ENCODE measurements around the gene NEURL1. TPM values are rescaled to one million over a fixed set of nuclear protein-coding genes. Genes with fewer than 3 reads are reported as not detected.

Gene NEURL1
- total RNA-seq, 4 donors from 2014 or later: 67.6 to 147 (median 110) TPM

- intact Hi-C loops (cut with DNase I; ENCODE audit: low total_unique reads): no loop called here
- Histone ChIP-seq H3K36me3 (no peaks in the 10 kb centered on the region), H3K27me3 (no peaks in the 10 kb centered on the region), H3K27ac (no peak overlapping the region), H3K9me3 (no peaks in the 10 kb centered on the region), H3K4me3 (no peak overlapping the region), H3K4me1 (peaks cover 0 to under 1% of the 10 kb centered on the region in 2 donors)
- TF ChIP-seq CTCF (IDR thresholded peaks at IDR 0.05 in 4 of 5, conservative IDR thresholded peaks at IDR 0.05 in 1 of 5): no peak
- TF ChIP-seq POLR2A (IDR thresholded peaks at IDR 0.05): no peak
- DNase-seq (no peak), ATAC-seq (no peak)
- in situ Hi-C loops (cut with MboI; ENCODE audit: low sequenced_read_pairs in 4 of 4): no loop called here
Measured at GRCh38 chr10:103529539-103529938, 36.0 kb downstream of the NEURL1 start.

GRCh38 chr10:103533827-103534226 lies 40.3 kb downstream of the NEURL1 start:
- H3K9me3 ChIP-seq: no peaks in the 10 kb centered on the region
- peaks cover 0 to 11% of the 10 kb centered on the region in 2 donors for H3K4me1 ChIP-seq
- in situ Hi-C loops (cut with MboI; ENCODE audit: low sequenced_read_pairs in 4 of 4) (no loop called here), intact Hi-C loops (cut with DNase I; ENCODE audit: low total_unique reads) (no loop called here)
- ATAC-seq (no peak), DNase-seq (no peak)
- no peaks in the 10 kb centered on the region for H3K27me3 ChIP-seq
- TF ChIP-seq POLR2A (IDR thresholded peaks at IDR 0.05): no peak
- TF ChIP-seq CTCF (IDR thresholded peaks at IDR 0.05 in 4 of 5, conservative IDR thresholded peaks at IDR 0.05 in 1 of 5): no peak
- no peak overlapping the region for H3K27ac ChIP-seq
- no peaks in the 10 kb centered on the region for H3K36me3 ChIP-seq
- no peak overlapping the region for H3K4me3 ChIP-seq

- intact Hi-C loops (cut with DNase I; ENCODE audit: low total_unique reads): no loop called here
- in situ Hi-C loops (cut with MboI; ENCODE audit: low sequenced_read_pairs in 4 of 4): no loop called here
- TF ChIP-seq CTCF (IDR thresholded peaks at IDR 0.05 in 4 of 5, conservative IDR thresholded peaks at IDR 0.05 in 1 of 5) (no peak), POLR2A (IDR thresholded peaks at IDR 0.05) (no peak)
- Histone ChIP-seq H3K9me3 (no peaks in the 10 kb centered on the region), H3K36me3 (no peaks in the 10 kb centered on the region), H3K27me3 (no peaks in the 10 kb centered on the region), H3K4me3 (no peak overlapping the region), H3K27ac (peak overlapping the region in 1 of 4 donors; percentile 74), H3K4me1 (peaks cover 0 to 11% of the 10 kb centered on the region in 2 donors)
- ATAC-seq: peak in 1 of 2 donors; percentile 84
- DNase-seq: no peak
Measured at GRCh38 chr10:103534621-103535498, 41.4 kb downstream of the NEURL1 start.

- DNase-seq (no peak), ATAC-seq (peak in 1 of 2 donors; percentile 17)
- H3K27me3 ChIP-seq: no peaks in the 10 kb centered on the region
- intact Hi-C loops (cut with DNase I; ENCODE audit: low total_unique reads): no loop called here
- peaks cover 0 to 11% of the 10 kb centered on the region in 2 donors for H3K4me1 ChIP-seq
- H3K9me3 ChIP-seq: no peaks in the 10 kb centered on the region
- H3K27ac ChIP-seq: peak overlapping the region in 1 of 4 donors; percentile 74
- in situ Hi-C loops (cut with MboI; ENCODE audit: low sequenced_read_pairs in 4 of 4): no loop called here
- no peak for TF ChIP-seq CTCF (IDR thresholded peaks at IDR 0.05 in 4 of 5, conservative IDR thresholded peaks at IDR 0.05 in 1 of 5)
- TF ChIP-seq POLR2A (IDR thresholded peaks at IDR 0.05): no peak
- no peaks in the 10 kb centered on the region for H3K36me3 ChIP-seq
- no peak overlapping the region for H3K4me3 ChIP-seq
Measured at GRCh38 chr10:103535595-103535994, 42.1 kb downstream of the NEURL1 start.
